Spleen (tissue), 7 donors: ENCODE results near the gene SLC13A5.

Experiments used
- CTCF ChIP-seq, 11 experiments: fragments of 200-600 bp in 7 of 11; fragments of 450-650 bp in 4 of 11; sonication (generic) in 4 of 11; IDR thresholded peaks in 8 of 11; conservative IDR thresholded peaks in 3 of 11; 1 replicate in 7 of 11; 2 replicates in 4 of 11; pipeline versions ENCODE4 v1.4.0 to v1.8.0; 2016 to 2021; ENCODE audit warnings: antibody characterized with exemption in 11 of 11, inconsistent platforms in 4 of 11, mild to moderate bottlenecking in 1 of 11
- POLR2A ChIP-seq, 3 donors: fragments of 450-650 bp; IDR thresholded peaks; one replicate each; pipeline ENCODE4 v1.5.1; 2017; ENCODE audit warnings: antibody characterized with exemption in 3 of 3, mild to moderate bottlenecking in 1 of 3
- POLR2AphosphoS5 ChIP-seq, 3 donors: sonication (generic); formaldehyde crosslinking; IDR thresholded peaks; one replicate each; pipeline ENCODE4 v1.5.1; 2017; ENCODE audit warnings: antibody characterized with exemption in 3 of 3
- donor health status: DM: no; HTN: no; CAD: no; lungs with moderate emphysema.
- donor health status: DM: no; HTN: no; CAD: no.
- donor health status: DM: no; HTN: no; CAD: no.

GRCh38 chr17:6677158-6677831 is 35.9 kb downstream of the SLC13A5 start:
- no peak for TF ChIP-seq CTCF (IDR thresholded peaks at IDR 0.05 in 8 of 11, conservative IDR thresholded peaks at IDR 0.05 in 3 of 11)
- no peak for TF ChIP-seq POLR2AphosphoS5 (IDR thresholded peaks at IDR 0.05)
- TF ChIP-seq POLR2A (IDR thresholded peaks at IDR 0.05): no peak
